Measurements from ENCODE around the gene VWA8. TPM values are rescaled to one million over a fixed set of nuclear protein-coding genes. Genes with fewer than 3 reads are reported as not detected.

Gene VWA8
- total RNA-seq, 1 donor from 2014 or later, result 33.4 TPM

DNA sequence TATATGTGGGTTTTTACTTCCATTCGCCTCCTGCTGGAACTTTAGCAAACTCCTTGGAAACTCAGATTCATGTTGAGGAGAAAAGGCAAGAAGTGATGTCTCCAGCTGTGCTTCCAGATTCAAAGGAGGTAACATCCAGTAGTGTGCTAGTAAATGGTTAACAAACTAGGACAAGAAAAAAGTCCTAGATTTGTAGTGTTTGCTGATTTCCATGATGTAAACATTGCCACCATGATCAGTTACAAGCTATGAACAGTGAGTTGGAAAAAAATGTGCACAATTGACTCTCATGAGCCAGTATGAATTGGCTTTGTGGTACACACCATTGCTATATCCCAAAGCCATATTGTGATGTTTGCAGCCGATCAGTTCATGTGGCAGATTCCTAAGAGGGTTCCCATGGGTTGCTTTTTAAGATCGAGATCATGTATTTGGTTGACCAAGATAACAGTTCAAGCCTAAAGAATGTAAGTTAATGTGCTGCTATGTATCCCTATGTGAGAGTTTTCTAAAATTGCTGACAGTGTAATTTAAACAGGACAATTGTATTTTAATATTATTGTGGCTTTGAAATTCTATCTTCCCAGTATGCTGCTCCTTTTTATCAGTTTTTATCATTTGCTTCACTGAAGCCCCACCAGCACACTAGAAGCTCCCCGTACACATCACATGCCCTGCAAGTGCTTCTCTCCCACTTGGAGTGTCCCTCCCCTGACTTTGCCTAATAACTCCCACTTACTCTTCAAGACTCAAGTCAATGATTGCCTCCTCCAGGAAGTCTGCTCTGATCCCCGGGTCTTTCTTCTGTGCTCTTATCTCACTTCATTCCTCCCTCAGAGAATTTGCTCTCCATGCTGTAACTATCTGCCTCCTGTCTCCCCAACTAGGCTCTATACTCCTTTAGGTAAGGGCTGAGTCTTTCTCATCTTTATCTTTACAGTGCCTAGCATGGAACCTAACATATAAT is 355.3 kb downstream of the VWA8 start:
- H3K4me1 ChIP-seq, result no peaks in the 10 kb centered on the region
- H3K36me3 ChIP-seq, result no peaks in the 10 kb centered on the region
- DNase-seq (ENCODE audit: extremely low spot score in 2 of 2), result no peak
- no peak overlapping the region for H3K4me3 ChIP-seq
- no peak overlapping the region for H3K27ac ChIP-seq
- no peaks in the 10 kb centered on the region for H3K9me3 ChIP-seq
- TF ChIP-seq, protein P1, sequence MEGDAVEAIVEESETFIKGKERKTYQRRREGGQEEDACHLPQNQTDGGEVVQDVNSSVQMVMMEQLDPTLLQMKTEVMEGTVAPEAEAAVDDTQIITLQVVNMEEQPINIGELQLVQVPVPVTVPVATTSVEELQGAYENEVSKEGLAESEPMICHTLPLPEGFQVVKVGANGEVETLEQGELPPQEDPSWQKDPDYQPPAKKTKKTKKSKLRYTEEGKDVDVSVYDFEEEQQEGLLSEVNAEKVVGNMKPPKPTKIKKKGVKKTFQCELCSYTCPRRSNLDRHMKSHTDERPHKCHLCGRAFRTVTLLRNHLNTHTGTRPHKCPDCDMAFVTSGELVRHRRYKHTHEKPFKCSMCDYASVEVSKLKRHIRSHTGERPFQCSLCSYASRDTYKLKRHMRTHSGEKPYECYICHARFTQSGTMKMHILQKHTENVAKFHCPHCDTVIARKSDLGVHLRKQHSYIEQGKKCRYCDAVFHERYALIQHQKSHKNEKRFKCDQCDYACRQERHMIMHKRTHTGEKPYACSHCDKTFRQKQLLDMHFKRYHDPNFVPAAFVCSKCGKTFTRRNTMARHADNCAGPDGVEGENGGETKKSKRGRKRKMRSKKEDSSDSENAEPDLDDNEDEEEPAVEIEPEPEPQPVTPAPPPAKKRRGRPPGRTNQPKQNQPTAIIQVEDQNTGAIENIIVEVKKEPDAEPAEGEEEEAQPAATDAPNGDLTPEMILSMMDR (IDR thresholded peaks at IDR 0.05), result no peak
- TF ChIP-seq POLR2A (IDR thresholded peaks at IDR 0.05), result no peak
- TF ChIP-seq POLR2AphosphoS5 (IDR thresholded peaks at IDR 0.05; ENCODE audit: insufficient read depth in 1 of 2, low read depth in 1 of 2), result no peak
- no peaks in the 10 kb centered on the region for H3K27me3 ChIP-seq
- intact Hi-C loops (cut with DNase I), result no loop called here

DNA sequence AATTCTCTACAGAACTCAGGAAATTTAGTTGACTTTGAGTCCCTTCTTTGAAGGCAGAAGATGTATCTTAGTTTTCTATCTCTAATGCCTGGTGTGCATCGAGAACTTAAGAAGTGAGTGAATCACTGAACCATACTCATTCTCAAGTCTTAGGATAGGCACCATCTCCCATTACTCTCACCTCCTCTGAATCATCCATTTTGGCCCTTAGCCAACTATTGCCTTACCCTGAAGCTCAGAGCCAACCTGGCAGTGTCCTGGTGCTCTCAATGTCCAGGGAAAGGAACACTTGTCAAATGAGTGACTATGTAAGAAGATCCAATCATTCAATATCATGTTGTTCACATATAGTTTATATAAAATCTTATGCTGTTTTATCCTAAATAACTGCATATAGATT is 357.0 kb downstream of the VWA8 start:
- intact Hi-C loops (cut with DNase I), result no loop called here
- TF ChIP-seq POLR2AphosphoS5 (IDR thresholded peaks at IDR 0.05; ENCODE audit: insufficient read depth in 1 of 2, low read depth in 1 of 2), result no peak
- TF ChIP-seq POLR2A (IDR thresholded peaks at IDR 0.05), result no peak
- TF ChIP-seq, protein P1 (IDR thresholded peaks at IDR 0.05), result no peak
- Histone ChIP-seq H3K27me3 (no peaks in the 10 kb centered on the region), H3K9me3 (no peaks in the 10 kb centered on the region), H3K27ac (no peak overlapping the region), H3K4me1 (no peaks in the 10 kb centered on the region), H3K4me3 (no peak overlapping the region), H3K36me3 (no peaks in the 10 kb centered on the region)
- DNase-seq (ENCODE audit: extremely low spot score in 2 of 2), result no peak

DNA sequence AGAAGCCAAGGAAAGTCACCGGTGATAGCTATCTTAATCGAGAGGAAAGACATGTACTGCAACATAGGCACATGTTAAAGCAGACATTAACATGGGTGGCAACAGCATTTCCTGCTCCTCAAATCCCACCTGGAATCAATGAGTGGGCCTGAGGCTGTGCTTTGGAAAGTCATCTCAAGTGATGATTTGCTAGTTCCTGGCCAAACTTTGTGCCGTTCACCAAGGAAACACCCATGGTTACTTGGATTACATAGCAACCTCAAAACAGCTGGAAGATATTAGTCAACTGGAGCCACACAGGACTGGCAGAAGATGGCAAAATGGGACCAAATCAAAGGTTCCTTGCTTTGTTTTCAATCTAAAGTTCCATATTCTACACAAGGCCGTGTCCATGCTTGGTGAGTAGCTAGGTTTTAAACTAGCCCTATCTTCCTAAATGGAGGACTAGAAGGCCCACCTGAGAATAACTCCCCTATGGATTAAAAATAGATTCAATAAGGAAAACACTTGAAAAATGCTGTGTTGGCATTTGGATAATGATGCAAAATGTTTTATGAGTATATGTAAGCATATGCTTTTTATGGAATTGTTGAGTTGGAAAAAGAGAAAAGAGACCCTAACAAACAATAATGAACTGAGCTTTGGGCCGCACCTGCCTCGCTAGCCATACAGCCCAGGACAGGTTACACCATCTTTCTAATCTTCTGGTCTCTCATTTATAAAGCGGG is 359.0 kb downstream of the VWA8 start:
- no peaks in the 10 kb centered on the region for H3K27me3 ChIP-seq
- no peak for DNase-seq (ENCODE audit: extremely low spot score in 2 of 2)
- intact Hi-C loops (cut with DNase I), result no loop called here
- no peak for TF ChIP-seq POLR2A (IDR thresholded peaks at IDR 0.05)
- TF ChIP-seq POLR2AphosphoS5 (IDR thresholded peaks at IDR 0.05; ENCODE audit: insufficient read depth in 1 of 2, low read depth in 1 of 2), result no peak
- TF ChIP-seq, protein P1 (IDR thresholded peaks at IDR 0.05), result no peak
- H3K4me1 ChIP-seq, result no peaks in the 10 kb centered on the region
- no peaks in the 10 kb centered on the region for H3K9me3 ChIP-seq
- no peaks in the 10 kb centered on the region for H3K36me3 ChIP-seq
- H3K4me3 ChIP-seq, result no peak overlapping the region
- H3K27ac ChIP-seq, result no peak overlapping the region

DNA sequence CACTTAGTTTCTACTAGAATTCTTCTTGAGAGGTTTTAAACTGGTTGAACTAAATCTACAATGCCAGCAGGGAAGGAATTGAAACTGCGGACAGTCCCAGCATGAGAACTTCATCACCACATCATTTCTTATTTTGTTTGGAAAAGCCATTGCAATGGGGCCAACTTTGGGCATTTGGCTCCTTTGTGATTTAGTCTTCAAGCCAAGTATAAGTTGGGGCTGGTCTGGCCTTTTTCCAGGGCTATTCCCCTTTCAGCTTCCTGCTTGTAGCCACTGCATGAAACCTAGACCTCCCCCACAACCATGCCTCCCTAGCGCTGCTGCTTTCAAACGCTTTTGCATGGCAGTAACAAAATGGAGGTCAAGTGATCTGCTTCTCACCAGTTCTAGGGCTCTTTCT is 361.3 kb downstream of the VWA8 start:
- no peaks in the 10 kb centered on the region for H3K9me3 ChIP-seq
- no peak overlapping the region for H3K27ac ChIP-seq
- DNase-seq (ENCODE audit: extremely low spot score in 2 of 2), result no peak
- no peak for TF ChIP-seq POLR2AphosphoS5 (IDR thresholded peaks at IDR 0.05; ENCODE audit: insufficient read depth in 1 of 2, low read depth in 1 of 2)
- no peak for TF ChIP-seq POLR2A (IDR thresholded peaks at IDR 0.05)
- TF ChIP-seq, protein P1 (IDR thresholded peaks at IDR 0.05), result no peak
- intact Hi-C loops (cut with DNase I), result no loop called here
- H3K4me1 ChIP-seq, result no peaks in the 10 kb centered on the region
- H3K4me3 ChIP-seq, result no peak overlapping the region
- no peaks in the 10 kb centered on the region for H3K27me3 ChIP-seq
- no peaks in the 10 kb centered on the region for H3K36me3 ChIP-seq
